ENCODE measurements around the gene HOXC9. TPM values are rescaled to one million over a fixed set of nuclear protein-coding genes. Genes with fewer than 3 reads are reported as not detected.

HOXC9 gene
- total and polyA plus RNA-seq, 9 of the 15 experiments (the other 6 are each of a cell fraction or from before 2014, with no cell fraction given) = 1.1 to 10.5 (median 9.3) TPM

- POLR2A ChIA-PET = interaction anchor here (0.5 to 2.1 kb wide), 4 partner anchors 9 to 28 kb away, joined by 3 to 10 read pairs (median 4); no protein-coding TSS in a partner anchor
- CTCF ChIA-PET (ENCODE audit: low intra/inter-chr PET ratio) = no interaction called here
- DNase-seq (ENCODE audit: extremely low read depth in 1 of 4, low spot score in 3 of 4) (no peak), FAIRE-seq (no peak), ATAC-seq (no peak)
- peaks cover 12 to 36% of the 10 kb centered on the region in 2 experiments for H3K4me1 ChIP-seq (replicated peaks in 1 of 2; ENCODE audit: control insufficient read depth in 2 of 2, insufficient read depth in 2 of 2, low read length in 2 of 2)
- no peak overlapping the region for H3K9ac ChIP-seq (ENCODE audit: insufficient read depth in 1 of 2, low read depth in 2 of 2, low read length in 2 of 2)
- 83% methylated on average over 3 of the region's 3 CpGs for WGBS (ENCODE audit: insufficient coverage, low coverage, missing lambda C conversion rate)
- no peaks in the 10 kb centered on the region for H3K9me3 ChIP-seq (replicated peaks; ENCODE audit: control insufficient read depth, insufficient read depth, low read depth, low read length)
- H3K4me3 ChIP-seq = no peak overlapping the region
- no peak overlapping the region for H3K27ac ChIP-seq (ENCODE audit: extremely low read depth, low read depth, low read length)
- in situ Hi-C loops (cut with MboI) (no loop called here), intact Hi-C loops (cut with micrococcal nuclease) (loop anchor here (10.0 kb wide), 1 partner anchor 279 kb away; no protein-coding TSS in a partner anchor)
- H3K79me2 ChIP-seq (ENCODE audit: control insufficient read depth, insufficient read depth, low read length) = peaks cover 3% of the 10 kb centered on the region; the same call in 2 of the 3 replicates
- H3K27me3 ChIP-seq (ENCODE audit: control insufficient read depth in 2 of 2, insufficient read depth in 2 of 2, low read length in 2 of 2) = no peaks in the 10 kb centered on the region
- H2AFZ ChIP-seq (ENCODE audit: low read depth, low read length) = no peak overlapping the region
- no TSS peak for BruUV-seq (replicated peaks)
- TF ChIP-seq ZNF316 (IDR thresholded peaks at IDR 0.05) (no peak), MIER1 (IDR thresholded peaks at IDR 0.05; ENCODE audit: low read depth) (no peak), ZNF184 (CRISPR knock-in tag; IDR thresholded peaks at IDR 0.05) (no peak)
- TF ChIP-seq, protein P1, sequence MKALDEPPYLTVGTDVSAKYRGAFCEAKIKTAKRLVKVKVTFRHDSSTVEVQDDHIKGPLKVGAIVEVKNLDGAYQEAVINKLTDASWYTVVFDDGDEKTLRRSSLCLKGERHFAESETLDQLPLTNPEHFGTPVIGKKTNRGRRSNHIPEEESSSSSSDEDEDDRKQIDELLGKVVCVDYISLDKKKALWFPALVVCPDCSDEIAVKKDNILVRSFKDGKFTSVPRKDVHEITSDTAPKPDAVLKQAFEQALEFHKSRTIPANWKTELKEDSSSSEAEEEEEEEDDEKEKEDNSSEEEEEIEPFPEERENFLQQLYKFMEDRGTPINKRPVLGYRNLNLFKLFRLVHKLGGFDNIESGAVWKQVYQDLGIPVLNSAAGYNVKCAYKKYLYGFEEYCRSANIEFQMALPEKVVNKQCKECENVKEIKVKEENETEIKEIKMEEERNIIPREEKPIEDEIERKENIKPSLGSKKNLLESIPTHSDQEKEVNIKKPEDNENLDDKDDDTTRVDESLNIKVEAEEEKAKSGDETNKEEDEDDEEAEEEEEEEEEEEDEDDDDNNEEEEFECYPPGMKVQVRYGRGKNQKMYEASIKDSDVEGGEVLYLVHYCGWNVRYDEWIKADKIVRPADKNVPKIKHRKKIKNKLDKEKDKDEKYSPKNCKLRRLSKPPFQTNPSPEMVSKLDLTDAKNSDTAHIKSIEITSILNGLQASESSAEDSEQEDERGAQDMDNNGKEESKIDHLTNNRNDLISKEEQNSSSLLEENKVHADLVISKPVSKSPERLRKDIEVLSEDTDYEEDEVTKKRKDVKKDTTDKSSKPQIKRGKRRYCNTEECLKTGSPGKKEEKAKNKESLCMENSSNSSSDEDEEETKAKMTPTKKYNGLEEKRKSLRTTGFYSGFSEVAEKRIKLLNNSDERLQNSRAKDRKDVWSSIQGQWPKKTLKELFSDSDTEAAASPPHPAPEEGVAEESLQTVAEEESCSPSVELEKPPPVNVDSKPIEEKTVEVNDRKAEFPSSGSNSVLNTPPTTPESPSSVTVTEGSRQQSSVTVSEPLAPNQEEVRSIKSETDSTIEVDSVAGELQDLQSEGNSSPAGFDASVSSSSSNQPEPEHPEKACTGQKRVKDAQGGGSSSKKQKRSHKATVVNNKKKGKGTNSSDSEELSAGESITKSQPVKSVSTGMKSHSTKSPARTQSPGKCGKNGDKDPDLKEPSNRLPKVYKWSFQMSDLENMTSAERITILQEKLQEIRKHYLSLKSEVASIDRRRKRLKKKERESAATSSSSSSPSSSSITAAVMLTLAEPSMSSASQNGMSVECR (CRISPR knock-in tag; IDR thresholded peaks at IDR 0.05) = no peak
- H4K20me1 ChIP-seq (replicated peaks; ENCODE audit: control insufficient read depth, insufficient read depth, low read length) = no peaks in the 10 kb centered on the region
- H3K9me1 ChIP-seq (ENCODE audit: control insufficient read depth, insufficient read depth, low read length) = no peaks in the 10 kb centered on the region
- H3K36me3 ChIP-seq (ENCODE audit: control insufficient read depth, insufficient read depth, low read length) = no peaks in the 10 kb centered on the region
- H3K4me2 ChIP-seq (ENCODE audit: insufficient read depth, low read length) = no peak overlapping the region
These were observed 16.1 kb downstream of the HOXC9 start for GRCh38 chr12:54016051-54016450.
